Suprapubic skin (tissue), 4 donors: ENCODE results near the gene SCUBE1. TPM values are rescaled to one million over a fixed set of nuclear protein-coding genes. Genes with fewer than 3 reads are reported as not detected.

Source experiments
- DNase-seq, 2 donors: peaks; one replicate each; pipeline ENCODE4 v3.0.0-alpha.2; 2019; ENCODE audit warnings: low spot score in 2 of 2
- H3K27ac ChIP-seq: fragments of 200-600 bp; sonication (generic); one replicate; pipeline ENCODE4 v1.5.1; 2019
- H3K27me3 ChIP-seq: fragments of 200-600 bp; sonication (generic); one replicate; pipeline ENCODE4 v1.5.1; 2019
- H3K36me3 ChIP-seq: fragments of 200-600 bp; sonication (generic); one replicate; pipeline ENCODE4 v1.5.1; 2019
- H3K4me1 ChIP-seq: fragments of 200-600 bp; sonication (generic); one replicate; pipeline ENCODE4 v1.5.1; 2019
- H3K4me3 ChIP-seq: fragments of 200-600 bp; sonication (generic); one replicate; pipeline ENCODE4 v1.5.1; 2019; ENCODE audit warnings: mild to moderate bottlenecking
- H3K9me3 ChIP-seq: fragments of 200-600 bp; sonication (generic); one replicate; pipeline ENCODE4 v1.5.1; 2019
- EP300 ChIP-seq: sonication (generic); formaldehyde crosslinking; IDR thresholded peaks from one replicate; pipeline ENCODE4 v1.6.1; 2017; ENCODE audit warnings: antibody characterized with exemption
- POLR2A ChIP-seq, 2 donors: fragments of 450-650 bp; IDR thresholded peaks; one replicate each; pipeline ENCODE4 v1.6.1; 2017; ENCODE audit warnings: antibody characterized with exemption in 2 of 2, mild to moderate bottlenecking in 2 of 2, moderate library complexity in 2 of 2
- POLR2AphosphoS5 ChIP-seq, 3 donors: sonication (generic); formaldehyde crosslinking; IDR thresholded peaks; one replicate each; pipeline ENCODE4 v1.6.1; 2017; ENCODE audit warnings: antibody characterized with exemption in 3 of 3
- WGBS: methylation state at CpG from one replicate; pipeline ENCODE4 v1.1.5; 2018; 5-methylcytosine and 5-hydroxymethylcytosine counted together
- total RNA-seq, 4 donors: library from RNA; depleted of rRNA; stranded (reverse); fragments of >200 nt; gene quantifications; one replicate each; pipeline ENCODE4 v1.1.0, GENCODE V29; 2016
- TF ChIP-seq, protein P1 (sequence below), 2 donors: fragments of 200-600 bp in 1 of 2; fragments of 450-650 bp in 1 of 2; sonication (generic) in 1 of 2; IDR thresholded peaks; one replicate each; pipeline ENCODE4 v1.5.1; 2016 to 2019; ENCODE audit warnings: antibody characterized with exemption in 2 of 2, mild to moderate bottlenecking in 1 of 2, moderate library complexity in 1 of 2

SCUBE1 gene
- total RNA-seq, 4 donors from 2014 or later, result 0.47 to 1.1 (median 0.78) TPM

DNA sequence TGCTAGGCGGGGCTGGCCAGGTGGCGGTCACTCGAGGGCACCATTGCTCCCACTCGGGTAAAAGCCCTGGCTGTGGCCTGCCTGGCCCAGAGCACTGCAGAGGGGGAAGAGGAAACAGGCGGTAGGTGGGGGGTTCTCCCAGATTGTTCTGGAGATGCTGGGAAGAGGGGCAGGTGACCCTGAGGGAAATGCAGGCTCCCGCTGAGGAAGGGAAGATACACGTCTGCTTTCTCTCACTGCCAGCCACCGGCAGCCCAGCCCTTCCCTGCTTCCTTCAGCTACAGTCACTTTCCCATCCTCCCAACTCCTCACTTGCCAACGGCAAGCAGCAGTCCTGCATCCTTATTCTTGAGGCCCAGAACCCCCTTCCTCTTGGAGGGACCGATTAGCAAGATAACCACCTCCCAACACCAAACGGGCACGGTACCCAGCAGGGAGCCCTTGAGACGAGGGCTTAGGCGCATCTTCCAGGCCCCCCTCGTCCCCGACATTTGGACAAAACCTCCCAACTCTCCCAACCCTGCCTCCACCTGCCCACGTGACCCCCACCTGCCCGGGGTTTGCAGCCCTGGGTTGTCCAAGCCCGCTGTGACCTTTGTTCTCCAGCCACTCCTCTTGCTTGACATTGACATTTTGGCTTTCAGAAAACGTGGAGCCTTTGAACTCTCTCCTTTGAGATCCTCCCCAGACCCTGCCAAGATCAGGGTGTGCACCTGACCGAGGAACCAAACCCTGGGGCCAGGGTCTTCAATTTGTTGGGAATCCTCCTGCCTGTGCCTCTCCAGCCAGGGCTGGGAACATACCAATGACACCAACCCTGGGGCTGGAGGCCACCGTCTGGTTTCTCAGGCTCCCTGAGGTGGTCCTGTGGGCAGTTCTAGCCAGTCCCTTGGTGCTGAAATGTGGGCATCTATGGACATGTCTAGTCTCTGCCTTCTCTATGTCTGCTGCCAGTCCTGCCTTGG, 107.4 kb downstream of the SCUBE1 start:
- H3K27ac ChIP-seq, result no peak overlapping the region
- DNase-seq, result no peak
- H3K36me3 ChIP-seq, result no peaks in the 10 kb centered on the region
- H3K4me3 ChIP-seq, result no peak overlapping the region
- WGBS, result 70% methylated on average over 21 of the region's 22 CpGs
- H3K9me3 ChIP-seq, result no peaks in the 10 kb centered on the region
- TF ChIP-seq POLR2A (IDR thresholded peaks at IDR 0.05) (no peak), EP300 (no peak), POLR2AphosphoS5 (IDR thresholded peaks at IDR 0.05) (no peak)
- TF ChIP-seq, protein P1, sequence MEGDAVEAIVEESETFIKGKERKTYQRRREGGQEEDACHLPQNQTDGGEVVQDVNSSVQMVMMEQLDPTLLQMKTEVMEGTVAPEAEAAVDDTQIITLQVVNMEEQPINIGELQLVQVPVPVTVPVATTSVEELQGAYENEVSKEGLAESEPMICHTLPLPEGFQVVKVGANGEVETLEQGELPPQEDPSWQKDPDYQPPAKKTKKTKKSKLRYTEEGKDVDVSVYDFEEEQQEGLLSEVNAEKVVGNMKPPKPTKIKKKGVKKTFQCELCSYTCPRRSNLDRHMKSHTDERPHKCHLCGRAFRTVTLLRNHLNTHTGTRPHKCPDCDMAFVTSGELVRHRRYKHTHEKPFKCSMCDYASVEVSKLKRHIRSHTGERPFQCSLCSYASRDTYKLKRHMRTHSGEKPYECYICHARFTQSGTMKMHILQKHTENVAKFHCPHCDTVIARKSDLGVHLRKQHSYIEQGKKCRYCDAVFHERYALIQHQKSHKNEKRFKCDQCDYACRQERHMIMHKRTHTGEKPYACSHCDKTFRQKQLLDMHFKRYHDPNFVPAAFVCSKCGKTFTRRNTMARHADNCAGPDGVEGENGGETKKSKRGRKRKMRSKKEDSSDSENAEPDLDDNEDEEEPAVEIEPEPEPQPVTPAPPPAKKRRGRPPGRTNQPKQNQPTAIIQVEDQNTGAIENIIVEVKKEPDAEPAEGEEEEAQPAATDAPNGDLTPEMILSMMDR (IDR thresholded peaks at IDR 0.05), result no peak
- peaks cover 17% of the 10 kb centered on the region for H3K27me3 ChIP-seq
- no peaks in the 10 kb centered on the region for H3K4me1 ChIP-seq

- Histone ChIP-seq H3K9me3 (no peaks in the 10 kb centered on the region), H3K27ac (no peak overlapping the region), H3K36me3 (no peaks in the 10 kb centered on the region), H3K4me1 (no peaks in the 10 kb centered on the region), H3K4me3 (no peak overlapping the region), H3K27me3 (peaks cover 19% of the 10 kb centered on the region)
- TF ChIP-seq EP300, result no peak
- TF ChIP-seq, protein P1 (IDR thresholded peaks at IDR 0.05), result no peak
- TF ChIP-seq POLR2A (IDR thresholded peaks at IDR 0.05), result no peak
- no peak for TF ChIP-seq POLR2AphosphoS5 (IDR thresholded peaks at IDR 0.05)
- WGBS, result 68% methylated on average over 8 of the region's 9 CpGs
- DNase-seq, result no peak
These were observed 108.7 kb downstream of the SCUBE1 start for GRCh38 chr22:43234264-43234988.

- no peak for TF ChIP-seq POLR2A (IDR thresholded peaks at IDR 0.05)
- TF ChIP-seq EP300, result no peak
- TF ChIP-seq POLR2AphosphoS5 (IDR thresholded peaks at IDR 0.05), result no peak
- TF ChIP-seq, protein P1 (IDR thresholded peaks at IDR 0.05), result no peak
- Histone ChIP-seq H3K27ac (no peak overlapping the region), H3K36me3 (no peaks in the 10 kb centered on the region), H3K9me3 (no peaks in the 10 kb centered on the region), H3K4me1 (no peaks in the 10 kb centered on the region), H3K27me3 (peaks cover 19% of the 10 kb centered on the region), H3K4me3 (no peak overlapping the region)
- DNase-seq, result no peak
- WGBS, result 80% methylated on average over 4 of the region's 6 CpGs
These were observed 109.6 kb downstream of the SCUBE1 start for GRCh38 chr22:43233529-43233928.

GRCh38 chr22:43232445-43232844, 110.7 kb downstream of the SCUBE1 start:
- Histone ChIP-seq H3K36me3 (no peaks in the 10 kb centered on the region), H3K27me3 (peaks cover 19% of the 10 kb centered on the region), H3K4me3 (no peak overlapping the region), H3K9me3 (no peaks in the 10 kb centered on the region), H3K4me1 (no peaks in the 10 kb centered on the region), H3K27ac (no peak overlapping the region)
- no peak for TF ChIP-seq POLR2A (IDR thresholded peaks at IDR 0.05)
- TF ChIP-seq, protein P1 (IDR thresholded peaks at IDR 0.05), result no peak
- TF ChIP-seq EP300, result no peak
- no peak for TF ChIP-seq POLR2AphosphoS5 (IDR thresholded peaks at IDR 0.05)
- DNase-seq, result no peak
- WGBS, result 93% methylated on average over 8 of the region's 8 CpGs

DNA sequence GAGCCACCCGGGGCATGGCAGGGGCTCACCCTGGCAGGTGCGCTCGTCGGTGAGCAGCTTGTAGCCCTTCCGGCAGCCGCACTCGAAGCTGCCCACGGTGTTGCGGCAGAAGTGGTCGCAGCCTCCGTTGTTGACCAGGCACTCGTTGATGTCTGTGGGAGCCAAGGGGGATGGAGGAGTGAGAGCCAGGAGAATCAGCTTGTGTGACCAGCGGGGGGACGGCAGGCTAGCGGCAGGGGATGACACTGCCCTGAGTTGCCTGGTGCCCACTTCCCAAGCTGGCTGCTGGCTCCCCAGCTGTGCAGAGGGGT, 111.5 kb downstream of the SCUBE1 start:
- no peaks in the 10 kb centered on the region for H3K36me3 ChIP-seq
- no peak overlapping the region for H3K27ac ChIP-seq
- no peaks in the 10 kb centered on the region for H3K4me1 ChIP-seq
- no peak overlapping the region for H3K4me3 ChIP-seq
- H3K9me3 ChIP-seq, result no peaks in the 10 kb centered on the region
- TF ChIP-seq EP300, result no peak
- no peak for TF ChIP-seq POLR2A (IDR thresholded peaks at IDR 0.05)
- no peak for TF ChIP-seq POLR2AphosphoS5 (IDR thresholded peaks at IDR 0.05)
- TF ChIP-seq, protein P1 (IDR thresholded peaks at IDR 0.05), result no peak
- no peak for DNase-seq
- peaks cover 19% of the 10 kb centered on the region for H3K27me3 ChIP-seq
- 65% methylated on average over 14 of the region's 15 CpGs for WGBS
